DMS114 treated with DMSO at 0.1 percent for 48 hours (cell line): ENCODE data around the gene ZNF709.
"Not testable (repeated sequence)": the region's sequence is repeated elsewhere in the genome, so short reads cannot be mapped to it uniquely, and the experiment has no call there.

Source experiments
- DNase-seq: peaks from one replicate; lab custom pipeline; 2025; ENCODE audit not compliant: unreplicated experiment; lab: John Stamatoyannopoulos, UW

The ZNF709 gene

DNA sequence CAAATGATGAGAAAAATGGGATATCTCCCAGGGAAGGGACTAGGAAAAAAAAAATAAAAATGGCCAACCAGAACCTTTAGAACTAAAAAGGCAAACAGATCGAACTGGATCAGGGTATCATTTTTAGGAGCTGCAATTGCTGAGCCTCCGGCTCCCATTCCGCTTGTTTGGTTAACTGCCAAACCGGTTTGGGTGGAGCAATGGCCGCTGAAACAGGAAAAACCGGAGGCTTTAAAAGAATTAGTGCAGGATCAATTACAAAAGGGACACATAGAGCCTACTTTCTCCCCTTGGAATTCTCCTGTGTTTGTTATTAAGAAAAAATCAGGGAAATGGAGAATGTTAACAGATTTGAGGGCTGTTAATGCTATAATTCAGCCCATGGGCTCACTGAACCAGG lies 31.1 kb downstream of the ZNF709 start:
- no peak for DNase-seq

DNA sequence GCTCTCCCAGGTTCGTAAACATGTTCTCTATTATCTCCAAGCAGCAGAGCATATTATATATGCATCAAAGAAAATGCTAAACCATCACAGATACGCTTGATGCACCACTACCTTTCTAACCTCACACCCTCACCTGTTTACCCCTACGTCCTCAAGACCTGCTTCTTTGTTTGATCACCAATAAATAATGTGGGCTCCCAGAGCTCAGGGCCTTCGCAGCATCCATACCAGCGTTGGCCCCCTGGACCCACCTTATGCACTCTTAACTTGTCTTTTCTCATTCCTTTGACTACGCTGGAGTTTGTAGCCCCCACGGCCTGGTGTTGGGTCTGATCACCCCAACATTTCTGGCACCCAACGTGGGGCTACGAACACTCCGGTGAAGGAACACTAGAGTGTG lies 33.8 kb downstream of the ZNF709 start:
- no peak for DNase-seq

DNA sequence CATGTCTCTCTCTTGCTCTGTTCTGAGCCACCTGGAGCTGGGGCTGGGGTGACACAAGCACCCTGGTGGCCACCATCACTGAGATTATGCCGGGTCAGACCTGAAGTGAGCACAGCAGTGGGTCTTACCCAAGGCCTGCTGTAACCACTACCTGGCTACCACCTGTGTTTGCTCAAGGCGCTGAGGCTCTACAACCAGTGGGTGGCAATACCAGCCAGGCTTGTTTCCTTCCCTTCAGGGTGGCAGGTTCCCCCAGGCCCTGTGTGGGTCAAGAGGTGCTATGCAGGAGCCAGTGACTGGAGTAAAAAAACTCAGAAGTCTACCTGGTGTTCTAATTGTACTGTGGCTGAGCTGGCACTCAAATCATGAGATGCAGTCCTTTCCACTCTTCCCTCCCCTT lies 35.8 kb downstream of the ZNF709 start:
- no peak for DNase-seq

DNA sequence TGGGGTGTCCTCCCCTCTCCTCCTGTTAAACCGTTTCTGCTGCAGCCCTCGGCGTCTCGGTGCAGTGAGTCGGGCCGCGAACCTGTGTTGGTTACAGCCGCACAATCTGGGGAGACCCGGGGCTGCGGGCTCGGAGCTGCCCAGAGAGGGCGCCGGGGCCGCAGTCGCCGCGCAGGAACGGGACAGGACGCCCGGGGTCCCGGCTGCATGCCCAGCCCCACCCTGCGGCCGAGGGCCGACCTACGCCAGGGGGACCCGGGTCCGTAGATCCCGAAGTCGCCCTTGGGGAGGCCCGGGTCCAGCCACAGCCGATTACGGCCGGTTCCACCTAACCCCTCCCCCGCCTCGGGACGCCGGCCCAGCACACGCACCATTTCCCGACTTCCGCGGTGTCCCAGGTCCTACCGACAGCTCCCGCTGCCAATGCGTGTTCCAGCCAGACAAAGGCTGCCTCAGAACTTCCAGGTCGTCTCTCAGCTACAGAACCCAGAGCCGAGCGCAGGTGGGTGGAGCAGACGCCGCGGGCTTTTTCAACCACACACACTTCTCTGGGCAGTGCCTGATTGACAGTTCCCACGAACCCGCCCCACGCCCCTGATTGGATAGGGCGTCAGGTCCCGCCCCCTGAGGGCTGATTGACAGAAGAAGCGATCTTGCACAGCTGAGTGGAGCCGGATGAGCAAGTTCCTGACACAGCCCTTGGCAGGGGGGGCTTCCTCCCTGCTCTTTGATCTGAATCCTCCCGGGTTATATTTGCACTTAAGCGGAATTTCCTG lies 43.9 kb downstream of the ZNF709 start, which contains the start of gene ZNF443:
ZNF443 (minus strand) TSS at position 481 of the 776 bp plus-strand sequence; CDS start at position 374, 107 bp downstream.
- DNase-seq, result peak; percentile 81

DNA sequence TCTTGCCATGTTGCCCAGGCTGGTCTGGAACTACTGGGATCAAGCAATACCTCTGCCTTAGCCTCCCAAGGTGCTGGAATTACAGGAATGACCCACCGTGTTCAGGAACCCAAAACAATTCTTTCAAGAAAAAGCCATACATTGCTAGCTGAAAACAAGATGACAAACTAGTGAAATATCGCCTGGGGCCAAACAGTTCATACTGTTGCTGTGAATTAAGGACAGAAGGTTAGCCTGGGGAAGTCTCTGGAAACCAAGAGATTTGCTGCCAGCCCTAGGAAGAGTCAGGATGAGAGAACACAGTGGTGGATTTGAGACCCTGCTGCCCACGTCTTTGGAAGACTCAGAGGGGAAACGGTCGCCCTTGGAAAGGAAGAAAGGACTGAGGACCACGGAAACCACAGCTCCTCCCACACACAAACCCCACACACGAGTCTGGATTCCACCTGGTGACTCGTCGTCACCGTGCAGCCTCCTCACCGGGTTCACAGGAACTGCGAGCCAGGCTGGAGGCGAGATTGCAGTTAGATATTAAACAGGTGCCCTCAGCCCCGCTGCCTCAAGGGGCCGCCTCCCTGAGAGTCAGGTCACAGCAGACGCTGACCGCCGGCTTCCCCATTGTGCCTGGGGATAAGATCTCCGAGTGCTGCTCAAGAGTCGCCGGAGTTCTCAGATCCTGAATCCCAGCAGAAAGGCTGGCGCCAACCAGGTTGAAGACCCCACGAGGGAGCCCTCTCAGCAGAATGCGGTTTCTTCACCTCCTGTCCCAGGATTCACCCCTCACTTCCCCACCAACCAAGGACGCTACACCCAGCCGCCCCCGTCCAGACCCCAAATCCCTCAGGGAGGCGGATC lies 44.7 kb downstream of the ZNF709 start:
- not testable (repeated sequence) for DNase-seq

DNA sequence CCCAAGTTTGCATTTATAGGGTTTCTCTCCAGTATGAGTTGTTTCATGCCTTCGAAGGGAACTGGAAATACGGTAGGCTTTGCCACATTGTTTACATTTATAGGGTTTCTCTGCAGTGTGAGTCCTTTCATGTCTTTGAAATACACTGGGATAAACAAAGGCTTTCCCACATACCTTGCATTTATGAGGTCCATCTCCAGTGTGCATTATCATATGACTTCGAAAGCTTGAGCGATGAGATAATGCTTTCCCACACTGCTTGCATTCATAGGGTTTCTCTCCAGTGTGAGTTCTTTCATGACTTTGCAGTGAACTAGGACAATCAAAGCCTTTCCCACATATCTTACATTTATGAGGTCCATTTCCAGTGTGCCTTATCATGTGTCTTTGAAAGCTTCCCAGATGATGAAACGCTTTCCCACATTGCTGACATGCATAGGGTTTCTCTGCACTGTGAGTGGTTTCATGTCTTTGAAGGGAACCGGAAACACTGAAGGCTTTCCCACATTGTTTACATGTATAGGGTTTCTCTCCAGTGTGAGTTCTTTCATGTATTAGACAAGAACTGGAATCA lies 53.8 kb downstream of the ZNF709 start:
- not testable (repeated sequence) for DNase-seq

DNA sequence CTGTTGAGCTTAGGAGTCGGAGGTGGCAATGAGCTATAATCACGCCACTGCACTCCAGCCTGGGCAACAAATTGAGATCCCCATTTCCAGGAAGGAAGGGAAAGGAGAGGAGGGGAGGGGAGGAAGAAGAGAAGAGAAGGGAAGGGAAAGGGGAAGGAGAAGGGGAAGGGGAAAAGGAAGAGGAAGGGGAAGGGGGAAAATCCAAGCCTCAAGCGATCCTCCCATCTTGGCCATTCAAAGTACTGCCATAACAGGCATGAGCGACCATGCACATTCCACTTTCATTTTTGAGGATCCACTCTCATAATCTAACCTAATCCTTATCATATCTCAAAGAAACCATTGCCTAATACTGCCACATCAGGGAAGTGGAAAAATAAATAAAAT lies 58.7 kb downstream of the ZNF709 start:
- DNase-seq, result no peak

DNA sequence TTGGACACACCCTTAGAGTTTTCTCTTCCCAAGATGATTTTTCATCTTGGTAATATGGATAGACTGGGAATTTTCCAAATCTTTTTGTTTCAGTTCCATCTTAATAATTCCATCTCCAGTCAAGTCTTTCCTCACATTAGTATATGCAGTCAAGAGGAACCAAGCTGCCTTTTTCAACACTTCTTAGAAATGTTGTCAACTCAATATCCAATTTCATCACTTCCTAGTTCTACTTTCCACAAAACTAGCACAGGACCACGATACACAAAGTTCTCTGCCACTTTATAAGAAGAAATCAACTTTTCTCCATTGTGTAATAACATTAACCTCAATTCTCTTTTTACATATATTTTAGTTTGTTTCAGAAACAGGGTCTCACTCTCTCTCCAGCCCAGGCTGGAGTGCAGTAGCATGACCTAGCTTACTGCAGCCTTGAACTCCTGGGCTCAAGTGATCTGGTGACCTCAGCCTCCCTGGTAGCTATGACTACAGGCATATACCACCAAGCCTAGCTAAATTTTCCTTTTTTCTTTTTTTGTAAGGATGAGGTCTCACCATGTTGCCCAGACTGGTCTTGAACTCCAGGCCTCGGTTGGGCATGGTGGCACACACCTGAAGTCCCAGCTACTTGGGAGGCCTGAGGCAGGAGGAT lies 59.3 kb downstream of the ZNF709 start:
- no peak for DNase-seq

DNA sequence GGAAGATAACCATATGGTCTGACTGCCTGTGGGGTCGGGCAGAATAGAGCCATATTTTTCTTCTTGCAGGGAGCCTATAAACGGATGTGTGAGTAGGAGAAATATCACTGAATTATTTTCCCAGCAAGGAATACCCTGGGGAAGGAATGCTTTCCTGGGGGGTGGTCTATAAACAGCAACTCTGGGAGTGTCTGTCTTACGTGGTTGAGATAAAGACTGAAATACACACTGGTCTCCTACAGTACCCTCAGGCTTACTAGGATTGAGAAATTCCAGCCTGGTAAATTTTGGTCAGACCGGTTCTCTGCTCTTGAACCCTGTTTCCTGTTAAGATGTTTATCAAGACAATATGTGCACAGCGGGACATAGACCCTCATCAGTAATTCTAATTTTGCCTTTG lies 67.3 kb downstream of the ZNF709 start:
- not testable (repeated sequence) for DNase-seq

DNA sequence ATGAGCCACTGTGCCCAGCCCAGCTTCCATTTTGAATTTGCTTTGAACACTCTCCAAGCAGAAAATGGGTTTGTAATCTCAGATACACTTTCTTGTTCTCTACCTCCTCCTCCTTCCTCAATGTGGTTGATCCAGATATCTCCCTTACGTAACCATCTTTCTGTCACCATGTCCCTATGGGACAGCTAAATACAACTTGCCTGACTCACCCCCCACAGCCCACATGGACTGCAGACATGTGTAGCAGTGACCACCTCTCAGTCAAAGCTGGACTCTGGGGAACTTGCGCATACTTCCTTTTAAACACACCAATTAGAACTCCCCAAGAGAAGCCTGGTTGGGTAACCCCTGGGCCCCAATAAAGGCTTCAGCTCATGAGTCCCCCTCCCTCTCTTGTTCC lies 72.7 kb downstream of the ZNF709 start:
- DNase-seq, result no peak
